ENCODE results near the gene CTSV. TPM values are rescaled to one million over a fixed set of nuclear protein-coding genes. Genes with fewer than 3 reads are reported as not detected.
"Not testable (repeated sequence)": the region's sequence is repeated elsewhere in the genome, so short reads cannot be mapped to it uniquely, and the experiment has no call there.

The CTSV gene
- polyA plus RNA-seq, 1 donor (not counting 4 experiments of a cell fraction or from before 2014, with no cell fraction given): 101 TPM

DNA sequence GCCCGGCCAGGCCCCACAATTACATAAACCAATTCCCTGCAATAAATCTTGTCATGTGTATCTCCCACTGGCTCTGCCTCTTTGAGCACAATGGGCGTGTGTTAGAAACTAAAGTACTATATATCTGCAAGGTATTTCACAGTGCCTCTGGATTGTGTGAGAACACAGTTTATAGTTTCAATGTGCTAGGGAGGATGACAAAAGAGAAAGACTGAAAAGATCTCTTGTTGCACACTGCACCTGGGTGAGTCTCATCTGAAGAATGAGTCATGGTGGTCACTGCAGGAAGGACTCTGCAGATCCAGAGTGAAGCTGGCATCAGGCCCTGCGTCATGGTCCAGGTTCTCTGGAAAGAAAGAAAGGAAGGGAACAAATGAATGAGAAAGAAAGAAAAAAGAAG lies 20.7 kb upstream of the CTSV start:
- TF ChIP-seq, protein P1, sequence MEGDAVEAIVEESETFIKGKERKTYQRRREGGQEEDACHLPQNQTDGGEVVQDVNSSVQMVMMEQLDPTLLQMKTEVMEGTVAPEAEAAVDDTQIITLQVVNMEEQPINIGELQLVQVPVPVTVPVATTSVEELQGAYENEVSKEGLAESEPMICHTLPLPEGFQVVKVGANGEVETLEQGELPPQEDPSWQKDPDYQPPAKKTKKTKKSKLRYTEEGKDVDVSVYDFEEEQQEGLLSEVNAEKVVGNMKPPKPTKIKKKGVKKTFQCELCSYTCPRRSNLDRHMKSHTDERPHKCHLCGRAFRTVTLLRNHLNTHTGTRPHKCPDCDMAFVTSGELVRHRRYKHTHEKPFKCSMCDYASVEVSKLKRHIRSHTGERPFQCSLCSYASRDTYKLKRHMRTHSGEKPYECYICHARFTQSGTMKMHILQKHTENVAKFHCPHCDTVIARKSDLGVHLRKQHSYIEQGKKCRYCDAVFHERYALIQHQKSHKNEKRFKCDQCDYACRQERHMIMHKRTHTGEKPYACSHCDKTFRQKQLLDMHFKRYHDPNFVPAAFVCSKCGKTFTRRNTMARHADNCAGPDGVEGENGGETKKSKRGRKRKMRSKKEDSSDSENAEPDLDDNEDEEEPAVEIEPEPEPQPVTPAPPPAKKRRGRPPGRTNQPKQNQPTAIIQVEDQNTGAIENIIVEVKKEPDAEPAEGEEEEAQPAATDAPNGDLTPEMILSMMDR (optimal IDR thresholded peaks at IDR 0.05 in 1 of 3, IDR thresholded peaks at IDR 0.05 in 1 of 3, conservative IDR thresholded peaks at IDR 0.05 in 1 of 3; ENCODE audit: extremely low read depth in 1 of 3, insufficient read depth in 2 of 3, low read length in 3 of 3): no peak
- no peak for TF ChIP-seq EZH2 (IDR thresholded peaks at IDR 0.05; ENCODE audit: low read length)
- no peaks in the 10 kb centered on the region for H3K27me3 ChIP-seq (ENCODE audit: control insufficient read depth, extremely low read depth, insufficient read depth, low read length)
- H3K4me2 ChIP-seq (ENCODE audit: control insufficient read depth, extremely low read depth, insufficient read depth, low read depth, low read length): peak overlapping the region; percentile 46
- peak overlapping the region; percentile 15 for H2AFZ ChIP-seq (ENCODE audit: control insufficient read depth, low read length)
- peak overlapping the region; percentile 49 for H3K9ac ChIP-seq (ENCODE audit: control insufficient read depth, extremely low read depth, insufficient read depth, low read length)
- peak overlapping the region; percentile 80 for H3K27ac ChIP-seq (ENCODE audit: control insufficient read depth, insufficient read depth, low read length)
- H3K4me1 ChIP-seq (ENCODE audit: control insufficient read depth, extremely low read depth, insufficient read depth, low read length): peaks cover 22% of the 10 kb centered on the region
- H3K79me2 ChIP-seq (ENCODE audit: control insufficient read depth, insufficient read depth, low read length): no peaks in the 10 kb centered on the region
- no peak overlapping the region for H3K4me3 ChIP-seq (ENCODE audit: control insufficient read depth in 2 of 3, extremely low read depth in 1 of 3, insufficient read depth in 2 of 3, low read depth in 1 of 3, low read length in 3 of 3)
- DNase-seq (ENCODE audit: low read depth, low spot score): peak; percentile 78
- peak; percentile 96 for FAIRE-seq
- H3K36me3 ChIP-seq (ENCODE audit: control insufficient read depth in 2 of 2, extremely low read depth in 1 of 2, insufficient read depth in 2 of 2, low read length in 2 of 2): no peaks in the 10 kb centered on the region
- H3K9me1 ChIP-seq (ENCODE audit: control insufficient read depth, extremely low read depth, insufficient read depth, low read length): no peaks in the 10 kb centered on the region
- H3K9me3 ChIP-seq (ENCODE audit: control insufficient read depth, low read depth, low read length): no peaks in the 10 kb centered on the region
- H4K20me1 ChIP-seq (ENCODE audit: control insufficient read depth, extremely low read depth, insufficient read depth, low read length): no peaks in the 10 kb centered on the region
- dilution Hi-C loops (cut with MboI; ENCODE audit: extremely low pct_ligation_motif_present, low sequenced_read_pairs): no loop called here

DNA sequence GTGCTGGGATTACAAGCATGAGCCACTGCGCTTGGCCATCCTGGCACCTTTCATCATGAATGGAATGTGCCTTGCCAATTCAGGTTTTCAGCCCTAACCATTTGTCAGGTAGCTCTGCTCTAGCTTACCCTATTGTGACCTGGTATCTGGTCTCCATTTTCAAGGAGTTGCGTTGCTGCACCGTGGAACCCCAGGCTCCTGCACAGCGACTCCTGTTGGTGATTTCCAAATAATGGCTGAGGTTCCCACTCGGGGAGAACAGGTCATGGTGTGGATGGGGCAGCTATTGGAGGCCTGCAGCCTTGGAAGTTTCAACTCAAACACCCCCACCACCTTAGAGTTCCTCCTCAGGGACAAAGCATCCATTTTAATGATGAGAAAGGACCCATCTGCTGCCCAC lies 18.7 kb upstream of the CTSV start:
- no peaks in the 10 kb centered on the region for H3K9me1 ChIP-seq (ENCODE audit: control insufficient read depth, extremely low read depth, insufficient read depth, low read length)
- H2AFZ ChIP-seq (ENCODE audit: control insufficient read depth, low read length): no peak overlapping the region
- no peaks in the 10 kb centered on the region for H3K9me3 ChIP-seq (ENCODE audit: control insufficient read depth, low read depth, low read length)
- DNase-seq (ENCODE audit: low read depth, low spot score): no peak
- dilution Hi-C loops (cut with MboI; ENCODE audit: extremely low pct_ligation_motif_present, low sequenced_read_pairs): no loop called here
- no peaks in the 10 kb centered on the region for H4K20me1 ChIP-seq (ENCODE audit: control insufficient read depth, extremely low read depth, insufficient read depth, low read length)
- H3K4me3 ChIP-seq (ENCODE audit: control insufficient read depth in 2 of 3, extremely low read depth in 1 of 3, insufficient read depth in 2 of 3, low read depth in 1 of 3, low read length in 3 of 3): no peak overlapping the region
- no peak overlapping the region for H3K4me2 ChIP-seq (ENCODE audit: control insufficient read depth, extremely low read depth, insufficient read depth, low read depth, low read length)
- H3K9ac ChIP-seq (ENCODE audit: control insufficient read depth, extremely low read depth, insufficient read depth, low read length): no peak overlapping the region
- no peak for FAIRE-seq
- H3K27ac ChIP-seq (ENCODE audit: control insufficient read depth, insufficient read depth, low read length): no peak overlapping the region
- H3K79me2 ChIP-seq (ENCODE audit: control insufficient read depth, insufficient read depth, low read length): no peaks in the 10 kb centered on the region
- no peaks in the 10 kb centered on the region for H3K36me3 ChIP-seq (ENCODE audit: control insufficient read depth in 2 of 2, extremely low read depth in 1 of 2, insufficient read depth in 2 of 2, low read length in 2 of 2)
- no peaks in the 10 kb centered on the region for H3K27me3 ChIP-seq (ENCODE audit: control insufficient read depth, extremely low read depth, insufficient read depth, low read length)
- TF ChIP-seq, protein P1 (optimal IDR thresholded peaks at IDR 0.05 in 1 of 3, IDR thresholded peaks at IDR 0.05 in 1 of 3, conservative IDR thresholded peaks at IDR 0.05 in 1 of 3; ENCODE audit: extremely low read depth in 1 of 3, insufficient read depth in 2 of 3, low read length in 3 of 3): no peak
- no peak for TF ChIP-seq EZH2 (IDR thresholded peaks at IDR 0.05; ENCODE audit: low read length)
- H3K4me1 ChIP-seq (ENCODE audit: control insufficient read depth, extremely low read depth, insufficient read depth, low read length): peaks cover 18% of the 10 kb centered on the region

DNA sequence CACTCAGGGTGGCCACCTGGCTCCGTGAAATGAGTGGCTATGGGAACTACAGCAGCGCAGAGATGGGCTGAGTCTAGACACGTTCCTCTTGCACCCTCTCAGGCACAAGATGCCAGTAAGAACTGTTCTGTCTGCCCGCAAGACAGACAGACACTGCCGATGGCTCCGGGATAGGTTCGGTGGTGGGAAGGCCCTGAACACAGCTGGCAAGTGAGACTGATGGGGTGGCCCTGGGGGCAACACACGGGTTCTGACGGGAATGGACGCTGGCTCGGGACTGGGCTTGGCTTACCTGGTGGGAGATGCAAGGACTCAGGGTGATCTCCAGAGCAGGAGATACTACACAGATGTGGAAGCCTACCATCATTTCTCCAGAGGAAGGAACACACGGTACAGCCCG lies 16.9 kb upstream of the CTSV start:
- H3K9me1 ChIP-seq (ENCODE audit: control insufficient read depth, extremely low read depth, insufficient read depth, low read length); H3K4me3 ChIP-seq (ENCODE audit: control insufficient read depth in 2 of 3, extremely low read depth in 1 of 3, insufficient read depth in 2 of 3, low read depth in 1 of 3, low read length in 3 of 3); H3K27me3 ChIP-seq (ENCODE audit: control insufficient read depth, extremely low read depth, insufficient read depth, low read length); H3K36me3 ChIP-seq (ENCODE audit: control insufficient read depth in 2 of 2, extremely low read depth in 1 of 2, insufficient read depth in 2 of 2, low read length in 2 of 2); FAIRE-seq; H4K20me1 ChIP-seq (ENCODE audit: control insufficient read depth, extremely low read depth, insufficient read depth, low read length); H3K4me2 ChIP-seq (ENCODE audit: control insufficient read depth, extremely low read depth, insufficient read depth, low read depth, low read length); H3K9ac ChIP-seq (ENCODE audit: control insufficient read depth, extremely low read depth, insufficient read depth, low read length); DNase-seq (ENCODE audit: low read depth, low spot score); H3K9me3 ChIP-seq (ENCODE audit: control insufficient read depth, low read depth, low read length); dilution Hi-C loops (cut with MboI; ENCODE audit: extremely low pct_ligation_motif_present, low sequenced_read_pairs); H3K27ac ChIP-seq (ENCODE audit: control insufficient read depth, insufficient read depth, low read length); H3K79me2 ChIP-seq (ENCODE audit: control insufficient read depth, insufficient read depth, low read length): not testable (repeated sequence)
- peak overlapping the region; percentile 63 for H2AFZ ChIP-seq (ENCODE audit: control insufficient read depth, low read length)
- H3K4me1 ChIP-seq (ENCODE audit: control insufficient read depth, extremely low read depth, insufficient read depth, low read length): peaks cover 12% of the 10 kb centered on the region
